ENCODE measurements around the gene CDH4.

The CDH4 gene

GRCh38 chr20:61730631-61731362 is 478.7 kb downstream of the CDH4 start:
- ChIA-PET POLR2A (no interaction called here), CTCF (no interaction called here)
- Histone ChIP-seq H3K9me3 (ENCODE audit: control insufficient read depth, insufficient read depth, low read depth, low read length) (no peaks in the 10 kb centered on the region), H3K4me1 (ENCODE audit: control insufficient read depth, insufficient read depth, low read length) (no peaks in the 10 kb centered on the region), H3K4me3 (ENCODE audit: low read depth, low read length) (no peak overlapping the region), H3K36me3 (ENCODE audit: control insufficient read depth in 2 of 2, insufficient read depth in 1 of 2, low read length in 2 of 2) (no peaks in the 10 kb centered on the region), H3K27ac (ENCODE audit: extremely low read depth, low read depth, low read length) (no peak overlapping the region)
- no peak for TF ChIP-seq ZNF157 (tag by site-specific recombination; IDR thresholded peaks at IDR 0.05)
- no peak for TF ChIP-seq TCF7L2 (IDR thresholded peaks at IDR 0.05; ENCODE audit: borderline replicate concordance, low read depth, low read length)
- no peak for TF ChIP-seq ZNF48 (tag by site-specific recombination; IDR thresholded peaks at IDR 0.05)
- no peak for TF ChIP-seq ZNF175 (tag by site-specific recombination; IDR thresholded peaks at IDR 0.05)
- TF ChIP-seq ZNF221 (tag by site-specific recombination; IDR thresholded peaks at IDR 0.05; ENCODE audit: borderline replicate concordance) = no peak
- no peak for TF ChIP-seq ZNF416 (tag by site-specific recombination; IDR thresholded peaks at IDR 0.05)
- TF ChIP-seq ZNF660 (tag by site-specific recombination; IDR thresholded peaks at IDR 0.05) = no peak
- TF ChIP-seq ZSCAN4 (tag by site-specific recombination; IDR thresholded peaks at IDR 0.05) = no peak
- no peak for TF ChIP-seq ZSCAN18 (tag by site-specific recombination; IDR thresholded peaks at IDR 0.05)
- TF ChIP-seq ZFP41 (tag by site-specific recombination; IDR thresholded peaks at IDR 0.05; ENCODE audit: borderline replicate concordance) = no peak
- TF ChIP-seq ZNF404 (tag by site-specific recombination; IDR thresholded peaks at IDR 0.05) = no peak
- TF ChIP-seq ZNF600 (tag by site-specific recombination; IDR thresholded peaks at IDR 0.05) = no peak

GRCh38 chr20:61731363-61732181 is 479.5 kb downstream of the CDH4 start:
- ChIA-PET POLR2A (interaction anchor here (0.5 kb wide), 1 partner anchor 171 kb away, joined by 4 read pairs; no protein-coding TSS in a partner anchor), CTCF (interaction anchor here (0.5 to 0.6 kb wide), 3 partner anchors 74 to 312 kb away, joined by 3 read pairs; no protein-coding TSS in a partner anchor)
- Histone ChIP-seq H3K27ac (ENCODE audit: extremely low read depth, low read depth, low read length) (no peak overlapping the region), H3K4me1 (ENCODE audit: control insufficient read depth, insufficient read depth, low read length) (no peaks in the 10 kb centered on the region), H3K9me3 (ENCODE audit: control insufficient read depth, insufficient read depth, low read depth, low read length) (no peaks in the 10 kb centered on the region), H3K4me3 (ENCODE audit: low read depth, low read length) (no peak overlapping the region), H3K36me3 (ENCODE audit: control insufficient read depth in 2 of 2, insufficient read depth in 1 of 2, low read length in 2 of 2) (no peaks in the 10 kb centered on the region)
- TF ChIP-seq ZNF341 (tag by site-specific recombination; IDR thresholded peaks at IDR 0.05; ENCODE audit: low read depth) = peak; percentile 49
- no peak for TF ChIP-seq HOXC10 (CRISPR knock-in tag; IDR thresholded peaks at IDR 0.05)

- CTCF ChIA-PET = interaction anchor here (0.6 kb wide), 2 partner anchors 73 to 313 kb away, joined by 3 read pairs; no protein-coding TSS in a partner anchor
- no peak for TF ChIP-seq ZNF670 (tag by site-specific recombination; IDR thresholded peaks at IDR 0.05; ENCODE audit: low read depth)
- no peak for TF ChIP-seq ZNF549 (tag by site-specific recombination; IDR thresholded peaks at IDR 0.05)
- POLR2A ChIA-PET = interaction anchor here (0.5 kb wide), 1 partner anchor 170 kb away, joined by 4 read pairs; no protein-coding TSS in a partner anchor
Observed at GRCh38 chr20:61732511-61733210, 480.6 kb downstream of the CDH4 start.

More at GRCh38 chr20:61732511-61733210, 480.6 kb downstream of the CDH4 start:
- Histone ChIP-seq H3K9me3 (ENCODE audit: control insufficient read depth, insufficient read depth, low read depth, low read length) (no peaks in the 10 kb centered on the region), H3K27ac (ENCODE audit: extremely low read depth, low read depth, low read length) (no peak overlapping the region), H3K36me3 (ENCODE audit: control insufficient read depth in 2 of 2, insufficient read depth in 1 of 2, low read length in 2 of 2) (no peaks in the 10 kb centered on the region), H3K4me1 (ENCODE audit: control insufficient read depth, insufficient read depth, low read length) (no peaks in the 10 kb centered on the region), H3K4me3 (ENCODE audit: low read depth, low read length) (no peak overlapping the region)
